GM21423 (cell line): ENCODE results near the gene DCC.

Source experiments
- ATAC-seq: cut with Tn5 transposase; IDR thresholded peaks from one replicate; pipeline ENCODE4 v1.9.1; 2021; ENCODE audit warnings: mild to moderate bottlenecking, moderate library complexity; ENCODE audit not compliant: unreplicated experiment

The DCC gene

DNA sequence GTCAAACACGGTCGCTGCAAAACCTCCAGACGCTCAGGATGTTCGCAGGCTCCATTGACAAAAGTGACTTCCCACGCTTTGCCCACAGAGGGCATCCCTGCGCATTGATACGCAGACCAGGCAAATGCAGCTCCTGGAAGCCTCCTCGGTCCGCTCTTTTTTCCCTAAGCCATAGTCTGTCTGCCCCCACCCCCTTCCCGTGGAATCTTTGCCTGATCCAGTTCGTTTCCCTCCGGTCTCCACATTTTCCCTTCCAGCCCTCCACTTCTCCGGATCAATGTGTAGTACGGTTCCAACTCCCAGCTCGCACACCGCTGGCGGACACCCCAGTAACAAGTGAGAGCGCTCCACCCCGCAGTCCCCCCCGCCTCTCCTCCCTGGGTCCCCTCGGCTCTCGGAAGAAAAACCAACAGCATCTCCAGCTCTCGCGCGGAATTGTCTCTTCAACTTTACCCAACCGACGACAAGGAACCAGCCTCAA, at the start of gene DCC:
DCC (plus strand) TSS at position 307 of the 481 bp plus-strand sequence. CDS start 591 bp downstream, outside the sequence.
- no peak for ATAC-seq

DNA sequence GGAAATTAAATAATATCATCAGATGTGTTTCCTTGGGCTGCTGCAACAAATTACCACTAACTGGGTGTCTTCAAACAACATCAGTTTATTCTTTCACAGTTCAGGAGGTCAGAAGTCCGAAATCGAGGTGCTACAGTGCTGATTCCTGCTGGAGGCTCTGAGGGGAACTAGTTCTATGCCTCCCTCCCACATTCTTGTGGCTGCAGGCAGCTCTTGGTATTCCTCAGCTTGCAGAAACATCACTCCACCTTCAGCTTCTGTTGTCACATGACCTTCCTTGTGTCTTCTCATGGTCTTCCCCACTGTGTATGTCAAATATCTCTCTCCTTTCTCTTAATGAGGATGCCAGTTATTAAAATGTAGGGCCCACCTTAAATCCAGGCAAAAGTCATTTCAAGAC, 29.3 kb upstream of the DCC start:
- no peak for ATAC-seq

- ATAC-seq, result no peak
These were observed 28.7 kb upstream of the DCC start for GRCh38 chr18:52311331-52311730.

GRCh38 chr18:52312346-52312745, 27.7 kb upstream of the DCC start:
- ATAC-seq, result no peak

DNA sequence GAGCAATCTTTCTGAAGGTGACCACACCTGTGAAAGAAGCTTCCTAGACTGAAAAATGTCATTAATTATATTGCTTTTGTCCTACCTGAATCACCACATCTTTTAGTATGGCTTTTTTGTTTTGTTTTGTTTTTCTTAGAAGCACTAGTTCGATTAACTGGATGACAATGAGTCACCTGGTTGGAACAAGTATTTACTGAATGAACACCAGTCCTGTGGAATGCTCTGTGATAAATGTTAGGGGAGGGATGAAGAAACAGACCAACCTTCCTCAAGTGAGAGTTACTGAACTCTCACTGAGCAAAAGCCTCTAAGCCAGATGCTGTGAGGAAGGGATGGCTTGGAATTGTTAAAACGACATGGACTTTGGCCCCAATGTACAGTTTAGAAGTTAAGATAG, 26.8 kb upstream of the DCC start:
- ATAC-seq, result no peak

- no peak for ATAC-seq
These were observed 20.5 kb upstream of the DCC start for GRCh38 chr18:52319424-52319983.

GRCh38 chr18:52322307-52322706, 17.7 kb upstream of the DCC start:
- ATAC-seq, result no peak

GRCh38 chr18:52323802-52324201, 16.2 kb upstream of the DCC start:
- ATAC-seq, result no peak

- ATAC-seq, result no peak
These were observed 14.0 kb upstream of the DCC start for GRCh38 chr18:52325997-52326396.

GRCh38 chr18:52333860-52334259, 6.1 kb upstream of the DCC start:
- ATAC-seq, result no peak

GRCh38 chr18:52334307-52334706, 5.7 kb upstream of the DCC start:
- no peak for ATAC-seq

GRCh38 chr18:52334896-52335295, 5.1 kb upstream of the DCC start:
- ATAC-seq, result no peak

DNA sequence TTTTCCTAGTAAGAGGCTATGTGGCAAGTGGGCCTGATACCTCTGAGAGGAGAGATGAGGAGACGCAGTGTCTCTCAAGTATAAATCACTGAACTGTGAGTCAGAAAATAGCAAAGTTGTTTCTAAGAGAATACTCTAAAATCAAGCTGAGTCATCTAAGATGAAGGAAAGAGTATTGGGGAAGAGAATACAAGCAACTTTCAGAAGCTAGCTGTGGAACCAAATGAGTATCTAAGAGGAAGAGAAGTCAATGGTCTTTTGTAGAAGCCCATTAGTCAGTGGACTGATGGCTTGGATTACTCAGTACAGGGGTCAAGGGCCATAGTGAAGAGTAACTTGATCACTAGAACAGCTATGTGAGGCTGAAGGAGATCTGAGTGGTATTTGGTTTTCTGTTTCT, 2.7 kb upstream of the DCC start:
- no peak for ATAC-seq

GRCh38 chr18:52340406-52341102, 557 bp downstream of the DCC start:
- ATAC-seq, result no peak

DNA sequence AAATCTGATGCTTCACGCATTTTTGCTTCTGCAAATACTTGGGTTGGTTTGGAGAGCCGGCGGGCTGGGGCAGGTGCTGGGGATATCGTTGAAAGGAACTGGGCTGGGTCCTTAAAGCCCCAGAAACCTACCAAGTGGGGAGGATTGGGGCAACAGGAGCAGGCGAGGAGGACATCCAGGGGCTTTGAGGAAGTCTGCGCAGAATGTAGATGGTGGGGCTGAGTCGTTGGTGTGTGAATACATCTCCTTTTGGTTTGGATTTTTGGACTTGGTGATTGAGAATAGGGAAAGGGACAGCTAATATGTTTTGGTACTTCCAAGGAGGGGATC, 1.1 kb downstream of the DCC start:
- no peak for ATAC-seq

DNA sequence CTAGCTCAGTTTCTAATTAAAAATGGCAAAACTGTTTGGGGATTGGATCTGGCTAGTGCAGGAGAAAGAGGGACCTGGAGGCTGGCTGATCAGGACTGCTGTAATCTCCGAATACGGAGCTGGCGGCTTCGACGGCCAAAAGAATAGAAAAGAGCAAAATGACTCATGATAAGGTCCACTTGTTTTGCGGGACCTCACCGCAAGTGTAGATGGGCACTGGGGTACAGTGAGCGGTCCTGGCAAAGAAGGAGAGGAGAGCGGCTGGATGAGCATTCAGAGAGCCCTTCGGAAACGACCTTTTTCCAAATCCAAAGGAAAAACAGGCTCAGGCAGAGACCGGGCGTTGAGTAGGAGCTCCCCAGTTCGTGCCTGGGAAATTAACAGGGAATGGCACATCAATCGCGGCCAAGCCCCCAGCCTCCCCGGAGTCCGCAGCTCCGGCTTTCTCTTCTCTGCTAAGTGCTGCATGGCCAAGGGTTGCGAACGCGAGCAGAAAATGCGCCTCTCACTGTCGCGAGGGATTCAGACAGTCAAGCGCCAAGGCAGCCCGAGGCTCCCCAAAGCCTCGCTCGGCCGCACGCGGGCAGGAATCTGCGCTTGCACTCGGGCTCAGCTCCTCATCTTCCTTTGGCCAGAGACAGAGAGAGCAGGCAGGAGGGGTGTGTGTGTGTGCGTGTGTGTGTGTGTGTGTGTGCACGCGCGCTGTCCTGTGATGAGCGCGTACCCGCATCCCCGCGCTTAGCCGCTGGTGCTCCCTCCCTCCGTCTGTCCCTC, 1.8 kb downstream of the DCC start:
- no peak for ATAC-seq

DNA sequence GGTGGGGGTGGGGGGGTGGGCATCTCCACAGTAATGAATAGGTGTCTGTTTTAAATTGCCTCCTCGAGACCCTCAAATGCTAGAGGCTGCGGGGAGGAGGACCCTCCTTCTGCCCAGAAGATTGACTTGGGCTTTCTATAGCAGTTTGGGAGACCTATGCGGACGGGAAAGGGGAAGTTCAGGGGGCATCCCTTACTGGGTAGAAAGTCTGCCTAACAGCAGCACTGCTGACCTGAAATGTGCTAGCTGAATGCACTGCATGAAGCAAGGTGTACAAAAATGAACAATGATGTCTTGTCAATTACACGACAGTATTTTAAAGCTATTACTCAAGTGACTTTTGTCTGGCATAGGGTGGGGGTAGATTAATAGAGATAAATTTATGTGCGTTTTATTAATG, 2.5 kb downstream of the DCC start:
- ATAC-seq, result no peak

- ATAC-seq, result no peak
These were observed 3.1 kb downstream of the DCC start for GRCh38 chr18:52343138-52343537.

- no peak for ATAC-seq
These were observed 3.8 kb downstream of the DCC start for GRCh38 chr18:52343731-52344340.

- ATAC-seq, result no peak
These were observed 4.9 kb downstream of the DCC start for GRCh38 chr18:52344881-52345280.

DNA sequence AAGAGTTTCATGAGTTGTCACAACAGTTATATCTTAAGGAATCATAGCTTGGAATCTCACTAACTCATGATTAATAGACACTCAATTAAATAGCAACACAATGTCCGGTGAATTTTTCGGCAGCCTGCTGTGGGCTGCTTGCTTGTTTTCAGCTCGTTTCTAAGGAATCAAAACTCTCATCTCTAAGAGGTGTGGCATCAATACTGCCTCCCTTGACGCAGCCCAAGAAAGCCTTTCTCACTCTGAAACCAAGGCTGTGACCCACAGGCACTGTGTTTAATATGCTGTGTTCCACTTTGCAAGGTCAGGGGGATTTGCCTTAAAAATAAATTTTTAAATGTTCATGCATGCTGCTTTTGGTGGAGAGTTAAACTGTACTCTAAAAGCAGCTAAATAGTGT, 5.4 kb downstream of the DCC start:
- no peak for ATAC-seq

DNA sequence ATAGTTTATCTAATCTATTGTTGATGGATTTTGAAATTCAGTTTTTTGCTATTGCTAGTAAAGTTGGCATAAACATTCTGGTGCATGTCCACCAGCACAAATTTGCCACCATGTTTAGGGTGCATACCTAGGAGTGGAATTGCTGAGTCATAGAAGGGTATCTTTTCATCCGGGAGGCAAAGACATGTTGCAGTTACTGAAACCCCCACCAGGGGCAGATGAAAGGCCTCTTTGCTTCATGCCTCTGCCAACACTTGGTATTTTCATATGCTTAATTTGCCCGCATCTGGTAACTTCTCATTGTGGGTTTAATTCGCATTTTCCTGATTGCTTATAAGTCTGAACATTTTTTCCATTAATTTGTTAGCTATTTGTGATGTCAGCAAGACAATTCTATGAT, 8.2 kb downstream of the DCC start:
- no peak for ATAC-seq
